Activated CD4-positive, alpha-beta T cell treated with anti-CD3 and anti-CD28 coated beads, Interleukin-2, amount 10 ng/mL, durations not matched to agents 7 days and 5 days (primary cell): ENCODE measurements around the gene RABGGTA. TPM values are rescaled to one million over a fixed set of nuclear protein-coding genes. Genes with fewer than 3 reads are reported as not detected.

Source experiments
- CTCF ChIA-PET: fragments of 350-600 bp; sonication (Branson Sonifier 250); formaldehyde crosslinking; loops from one replicate; lab custom pipeline; 2021; ENCODE audit warnings: antibody characterized with exemption; lab: Charles Lee
- POLR2A ChIA-PET: fragments of 350-600 bp; sonication (Branson Sonifier 250); formaldehyde crosslinking; loops from one replicate; lab custom pipeline; 2021; ENCODE audit warnings: antibody characterized with exemption; lab: Charles Lee
- DNase-seq: peaks from one replicate; pipeline ENCODE4 v3.0.0-alpha.2; 2020
- H3K27ac Mint-ChIP-seq: one replicate; pipeline ENCODE4 v1.8.0; 2021; ENCODE audit warnings: mild to moderate bottlenecking, moderate library complexity, mixed read lengths
- H3K27me3 Mint-ChIP-seq: one replicate; pipeline ENCODE4 v1.8.0; 2021; ENCODE audit warnings: mixed read lengths
- H3K36me3 Mint-ChIP-seq: one replicate; pipeline ENCODE4 v1.8.0; 2021; ENCODE audit warnings: low read depth, mixed read lengths
- H3K4me1 Mint-ChIP-seq: one replicate; pipeline ENCODE4 v1.8.0; 2021; ENCODE audit warnings: mixed read lengths
- H3K4me3 Mint-ChIP-seq: one replicate; pipeline ENCODE4 v1.8.0; 2021; ENCODE audit warnings: mild to moderate bottlenecking, moderate library complexity, mixed read lengths
- H3K9me3 Mint-ChIP-seq: one replicate; pipeline ENCODE4 v1.8.0; 2021; ENCODE audit warnings: mixed read lengths
- total RNA-seq, 2 experiments: library from RNA; stranded (reverse); gene quantifications; one replicate each; pipeline ENCODE4 v1.2.3, GENCODE V29; 2021

The RABGGTA gene
- total RNA-seq, 2 experiments from 2014 or later: 54.8 to 55.0 TPM

DNA sequence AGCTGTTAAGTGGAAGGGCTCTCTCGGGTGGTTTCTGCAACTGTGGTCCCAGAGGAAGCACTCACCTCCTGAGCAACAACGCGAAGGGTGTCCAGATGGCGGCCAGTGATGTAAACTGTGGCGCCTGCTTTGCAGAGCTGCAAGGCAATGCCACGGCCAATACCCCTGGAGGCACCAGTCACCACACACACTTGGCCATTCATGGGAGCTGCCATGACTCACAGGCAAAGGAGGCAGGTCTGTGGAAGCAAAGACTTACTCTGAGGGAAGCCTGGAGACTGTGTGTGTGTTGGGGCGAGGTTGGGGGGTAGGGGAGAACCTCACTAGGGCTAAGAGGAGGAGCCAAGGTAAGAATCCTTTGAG, 27.5 kb upstream of the RABGGTA start:
- ChIA-PET CTCF (interaction anchor here (0.6 to 8.7 kb wide), 13 partner anchors 9 to 137 kb away, joined by 3 to 111 read pairs (median 5); partner anchors contain the start of genes CIDEB, KHNYN, LTB4R and LTB4R2), POLR2A (no interaction called here)
- H3K27ac Mint-ChIP-seq: peak overlapping the region; percentile 93
- peaks cover 53% of the 10 kb centered on the region for H3K4me1 Mint-ChIP-seq
- peaks cover 42% of the 10 kb centered on the region for H3K36me3 Mint-ChIP-seq
- H3K4me3 Mint-ChIP-seq: peak overlapping the region; percentile 89
- DNase-seq: no peak
- no peaks in the 10 kb centered on the region for H3K9me3 Mint-ChIP-seq
- no peaks in the 10 kb centered on the region for H3K27me3 Mint-ChIP-seq

DNA sequence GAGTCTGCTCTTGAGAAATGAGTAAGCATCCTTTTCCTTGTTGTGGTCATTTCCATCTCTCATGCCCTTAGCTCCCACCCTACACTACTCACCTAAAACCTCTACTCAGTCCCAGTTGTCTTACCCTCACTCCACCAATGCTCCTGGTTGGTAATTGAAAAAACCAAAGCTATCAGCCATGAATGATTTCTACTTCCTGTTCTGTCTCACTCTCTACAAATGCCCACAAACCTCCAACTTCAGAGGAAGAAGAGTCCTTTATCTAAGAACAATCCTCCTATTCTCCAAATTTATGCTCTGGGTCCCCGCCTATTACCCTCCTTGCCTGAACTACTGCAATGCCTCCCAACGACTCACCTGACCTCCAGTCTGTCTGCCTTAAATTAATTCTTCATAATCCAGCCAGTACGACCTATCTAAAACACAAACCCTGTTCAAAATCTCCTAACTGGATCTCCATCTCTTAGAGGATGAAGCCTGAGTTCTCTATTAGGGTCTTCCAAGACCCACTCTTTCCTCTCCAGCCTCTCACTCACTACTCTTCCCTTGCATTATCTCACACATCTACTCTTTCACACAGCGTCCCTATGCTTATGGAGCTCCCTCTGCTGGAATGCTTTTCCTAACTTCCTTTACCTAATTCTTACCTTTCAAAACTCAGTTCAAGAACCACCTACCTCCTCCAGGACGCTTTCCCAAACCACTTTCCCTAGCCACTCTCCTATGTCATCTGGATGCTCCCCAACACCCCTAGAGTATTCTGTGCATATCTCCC, 26.0 kb upstream of the RABGGTA start:
- no peak for DNase-seq
- H3K27ac Mint-ChIP-seq: peak overlapping the region; percentile 84
- POLR2A ChIA-PET: interaction anchor here (0.6 to 1.9 kb wide), 2 partner anchors 55 to 88 kb away, joined by 5 to 10 read pairs; partner anchors contain the start of gene TINF2
- peaks cover 28% of the 10 kb centered on the region for H3K36me3 Mint-ChIP-seq
- peaks cover 53% of the 10 kb centered on the region for H3K4me1 Mint-ChIP-seq
- H3K9me3 Mint-ChIP-seq: no peaks in the 10 kb centered on the region
- H3K27me3 Mint-ChIP-seq: no peaks in the 10 kb centered on the region
- H3K4me3 Mint-ChIP-seq: peak overlapping the region; percentile 24
- CTCF ChIA-PET: interaction anchor here (0.6 to 8.7 kb wide), 27 partner anchors 7 to 139 kb away, joined by 3 to 111 read pairs (median 5); partner anchors contain the start of genes ADCY4, CIDEB, IPO4 and KHNYN

DNA sequence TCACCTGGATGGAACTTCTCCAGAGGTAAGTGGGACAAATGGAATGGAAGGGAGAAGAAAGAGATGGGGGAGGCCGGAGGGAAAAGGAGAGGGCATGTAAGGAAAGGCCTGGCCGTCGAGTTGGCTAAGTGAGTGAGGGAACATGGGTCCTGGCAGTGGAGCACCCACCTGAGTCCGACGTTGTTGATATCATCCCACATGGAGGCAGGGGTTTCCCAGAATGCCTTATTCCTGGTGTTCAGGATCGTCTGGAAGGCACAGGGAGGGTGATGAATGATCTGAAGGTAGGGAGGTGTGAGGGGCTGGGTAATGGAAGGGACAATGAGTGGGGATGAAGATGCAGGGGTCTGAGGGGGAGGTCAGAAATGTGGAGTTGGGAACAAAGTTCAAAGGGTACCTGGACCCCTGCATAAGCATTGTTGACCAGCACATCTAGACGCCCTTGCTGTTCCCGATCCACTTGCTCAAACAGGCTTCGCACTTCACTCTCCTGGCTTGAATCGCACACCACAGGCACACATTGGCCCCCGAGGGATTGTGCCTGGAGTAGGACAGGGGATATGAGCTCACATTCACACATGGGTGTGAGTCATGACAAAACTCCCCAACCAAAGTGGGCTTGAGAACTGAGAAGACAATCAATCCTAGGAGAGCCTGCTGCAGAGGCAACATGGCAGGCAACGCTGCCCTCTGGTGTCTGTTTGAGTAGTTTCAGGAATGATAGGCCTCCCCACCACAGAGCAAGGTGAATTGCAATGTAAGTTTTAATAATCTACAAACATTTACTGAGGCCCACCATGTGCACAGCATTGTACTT, 25.2 kb upstream of the RABGGTA start:
- Mint-ChIP-seq H3K4me1 (peaks cover 45% of the 10 kb centered on the region), H3K9me3 (no peaks in the 10 kb centered on the region), H3K27me3 (no peaks in the 10 kb centered on the region), H3K4me3 (no peak overlapping the region), H3K36me3 (peaks cover 23% of the 10 kb centered on the region), H3K27ac (peak overlapping the region; percentile 84)
- ChIA-PET CTCF (interaction anchor here (0.7 to 8.7 kb wide), 28 partner anchors 10 to 140 kb away, joined by 3 to 111 read pairs (median 6); partner anchors contain the start of genes ADCY4, CIDEB, IPO4 and KHNYN), POLR2A (interaction anchor here (1.9 kb wide), 1 partner anchor 54 kb away, joined by 10 read pairs; the partner anchor contains the start of gene TINF2)
- DNase-seq: peak; percentile 80

DNA sequence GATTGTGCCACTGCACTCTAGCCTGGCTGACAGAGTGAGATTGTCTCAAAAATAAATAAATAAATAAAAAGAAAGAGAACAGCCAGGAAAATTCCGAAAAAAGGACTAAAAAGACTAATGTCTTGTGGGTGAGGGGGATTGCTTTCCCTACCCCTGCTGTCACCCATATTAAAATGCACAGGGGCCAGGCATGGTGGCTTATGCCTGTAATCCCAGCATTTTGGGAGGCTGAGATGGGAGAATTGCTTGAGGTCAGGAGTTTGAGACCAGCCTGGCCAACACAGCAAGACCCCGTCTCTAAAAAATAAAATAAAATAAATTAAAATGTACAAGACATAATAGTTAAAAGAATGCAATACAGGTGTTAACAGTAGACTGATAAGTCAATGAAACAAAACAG, 22.1 kb upstream of the RABGGTA start:
- Mint-ChIP-seq H3K36me3 (peaks cover 37% of the 10 kb centered on the region), H3K4me3 (no peak overlapping the region), H3K4me1 (peaks cover 43% of the 10 kb centered on the region), H3K27ac (no peak overlapping the region), H3K9me3 (no peaks in the 10 kb centered on the region), H3K27me3 (no peaks in the 10 kb centered on the region)
- no peak for DNase-seq
- ChIA-PET CTCF (interaction anchor here (1.2 to 5.2 kb wide), 7 partner anchors 10 to 51 kb away, joined by 4 to 41 read pairs (median 24); partner anchors contain the start of genes CIDEB, LTB4R, LTB4R2 and RABGGTA), POLR2A (interaction anchor here (0.6 kb wide), 1 partner anchor 27 kb away, joined by 3 read pairs; no protein-coding TSS in a partner anchor)

DNA sequence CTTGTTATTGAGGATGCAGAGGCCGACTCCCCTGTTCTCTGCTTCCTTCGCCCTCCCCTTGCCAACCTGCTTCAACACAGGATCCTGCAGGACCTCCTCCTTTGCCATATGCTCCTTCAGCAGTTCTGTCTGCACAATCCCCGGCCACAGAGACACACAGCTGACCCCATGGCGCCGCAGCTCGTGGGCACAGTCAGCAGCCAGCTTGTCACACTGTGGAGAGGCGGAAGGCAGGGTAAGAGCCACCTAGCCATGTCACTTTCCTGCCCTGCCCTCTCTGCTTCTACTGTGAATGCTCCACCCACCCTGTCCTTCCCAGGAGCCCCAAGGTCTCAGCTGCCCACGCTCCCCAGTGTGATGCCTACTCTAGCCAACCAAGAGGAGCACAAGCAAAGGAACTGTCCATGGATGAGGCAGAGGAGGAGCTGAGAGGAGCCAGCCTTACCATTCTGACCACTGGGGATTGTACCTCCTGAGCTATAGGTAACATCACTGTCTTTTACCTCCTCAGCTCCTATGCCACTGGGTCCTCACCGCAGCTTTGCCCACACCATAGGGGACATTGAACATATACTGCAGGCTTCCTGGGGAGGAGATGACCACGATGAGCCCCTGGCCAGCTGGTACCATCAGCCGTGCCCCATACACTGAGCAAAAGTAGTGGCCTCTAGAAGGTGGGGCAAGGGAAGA, 20.9 kb upstream of the RABGGTA start:
- POLR2A ChIA-PET: no interaction called here
- Mint-ChIP-seq H3K9me3 (no peaks in the 10 kb centered on the region), H3K36me3 (peaks cover 38% of the 10 kb centered on the region), H3K4me3 (no peak overlapping the region), H3K27me3 (no peaks in the 10 kb centered on the region), H3K27ac (no peak overlapping the region), H3K4me1 (peaks cover 44% of the 10 kb centered on the region)
- CTCF ChIA-PET: interaction anchor here (1.2 to 5.2 kb wide), 10 partner anchors 9 to 50 kb away, joined by 4 to 41 read pairs (median 6); partner anchors contain the start of genes CIDEB, LTB4R, LTB4R2 and RABGGTA
- no peak for DNase-seq

DNA sequence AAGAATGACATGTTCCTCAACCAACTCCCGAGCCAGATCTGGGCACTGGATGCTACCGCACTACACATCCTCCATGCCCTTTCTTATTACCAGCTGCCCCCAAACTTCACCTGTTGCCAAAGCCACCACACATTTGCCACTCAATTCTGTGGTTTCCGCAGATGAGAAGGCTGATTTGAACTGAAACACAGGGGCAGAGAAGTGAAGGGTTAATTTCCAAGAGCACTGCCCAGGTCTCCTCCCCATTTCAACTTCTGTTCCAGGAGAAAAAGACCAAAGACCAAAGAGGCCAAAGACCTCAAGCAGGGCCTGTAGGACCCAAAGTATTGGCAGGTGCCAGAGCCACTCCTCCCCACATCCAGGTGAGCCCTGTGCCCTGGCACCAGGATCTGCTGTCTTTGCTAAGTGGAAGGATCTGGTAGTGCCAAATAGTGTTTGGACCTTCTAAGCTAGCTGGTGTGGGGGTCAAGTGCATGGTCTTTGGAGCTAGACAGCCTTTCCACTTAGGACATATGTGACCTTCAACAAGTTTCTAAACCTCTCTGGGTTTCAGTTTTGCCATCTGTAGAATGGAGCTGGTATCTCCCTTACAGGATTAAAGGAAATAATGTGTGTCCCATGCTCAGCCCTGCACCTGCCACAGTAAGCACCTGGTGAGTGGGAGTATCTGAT, 20.2 kb upstream of the RABGGTA start:
- Mint-ChIP-seq H3K4me1 (peaks cover 37% of the 10 kb centered on the region), H3K27me3 (no peaks in the 10 kb centered on the region), H3K4me3 (no peak overlapping the region), H3K27ac (no peak overlapping the region), H3K36me3 (peaks cover 36% of the 10 kb centered on the region), H3K9me3 (no peaks in the 10 kb centered on the region)
- ChIA-PET CTCF (interaction anchor here (1.4 to 5.2 kb wide), 9 partner anchors 8 to 49 kb away, joined by 4 to 41 read pairs (median 7); partner anchors contain the start of genes CIDEB, LTB4R, LTB4R2 and RABGGTA), POLR2A (no interaction called here)
- no peak for DNase-seq

DNA sequence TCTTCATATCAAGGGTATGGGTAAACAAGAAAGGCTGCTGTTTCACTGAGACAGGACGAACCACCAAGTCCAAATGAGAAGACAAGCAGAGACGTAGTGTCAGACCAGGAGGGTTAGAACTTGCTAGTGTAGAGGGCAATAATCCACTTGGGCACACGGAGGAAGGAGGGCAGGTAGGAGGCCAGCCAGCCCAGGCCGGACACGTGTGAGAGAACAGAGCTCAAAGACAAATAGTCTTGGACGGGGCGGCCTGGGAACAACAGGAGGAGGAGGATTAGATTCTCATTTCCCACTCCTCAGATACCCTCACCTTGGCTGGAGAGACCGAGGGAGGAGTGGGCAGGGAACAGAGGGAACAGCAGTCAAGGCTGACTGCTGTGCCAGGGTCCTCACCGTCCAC, 19.3 kb upstream of the RABGGTA start:
- Mint-ChIP-seq H3K36me3 (peaks cover 27% of the 10 kb centered on the region), H3K4me3 (no peak overlapping the region), H3K4me1 (peaks cover 28% of the 10 kb centered on the region)

DNA sequence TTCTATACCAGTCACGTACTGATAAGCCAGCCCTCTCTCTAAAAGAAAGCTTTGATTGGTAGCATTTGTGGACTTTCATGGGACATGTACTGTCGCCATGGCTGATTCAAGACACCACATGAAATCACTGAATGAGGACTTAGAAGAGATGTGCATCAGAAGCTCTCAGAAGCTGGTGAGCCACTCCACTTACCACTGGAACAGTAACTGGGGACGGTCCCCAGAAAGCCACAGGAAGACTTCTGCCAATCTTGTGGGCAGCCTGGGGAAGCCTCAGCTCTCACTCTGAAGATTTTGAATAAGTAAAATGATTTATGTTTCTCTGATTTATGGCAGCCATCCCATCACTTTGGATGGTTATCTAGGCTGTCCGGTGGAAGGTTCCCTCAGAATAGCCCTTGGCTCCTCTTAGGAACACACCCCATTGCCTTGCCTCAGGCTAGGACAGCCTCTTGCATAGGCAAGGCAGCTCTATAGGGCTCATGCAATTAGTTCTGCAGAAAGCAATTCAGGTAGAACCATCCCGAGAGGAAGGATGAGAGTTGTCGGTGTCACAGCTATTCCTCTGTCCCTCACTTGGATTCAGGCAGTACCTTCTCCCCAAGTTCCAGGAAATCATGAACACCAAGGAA, 18.4 kb upstream of the RABGGTA start:
- DNase-seq: peak; percentile 50
- Mint-ChIP-seq H3K36me3 (peaks cover 25% of the 10 kb centered on the region), H3K27ac (no peak overlapping the region), H3K4me1 (peaks cover 27% of the 10 kb centered on the region), H3K9me3 (no peaks in the 10 kb centered on the region), H3K4me3 (no peak overlapping the region), H3K27me3 (peaks cover 2% of the 10 kb centered on the region)
- POLR2A ChIA-PET: interaction anchor here (0.7 to 1.2 kb wide), 3 partner anchors 15 to 44 kb away, joined by 3 read pairs; partner anchors contain the start of gene RABGGTA
- CTCF ChIA-PET: interaction anchor here (0.9 to 5.2 kb wide), 14 partner anchors 9 to 199 kb away, joined by 3 to 41 read pairs (median 4); partner anchors contain the start of genes CIDEB, LTB4R, LTB4R2 and RABGGTA

More for the DNA sequence above, 19.3 kb upstream of the RABGGTA start:
- Mint-ChIP-seq H3K9me3 (no peaks in the 10 kb centered on the region), H3K27ac (no peak overlapping the region), H3K27me3 (peaks cover 2% of the 10 kb centered on the region)
- no peak for DNase-seq
- ChIA-PET CTCF (interaction anchor here (0.9 to 5.2 kb wide), 11 partner anchors 8 to 200 kb away, joined by 3 to 41 read pairs (median 6); partner anchors contain the start of genes CIDEB, LTB4R, LTB4R2 and RABGGTA), POLR2A (interaction anchor here (0.9 kb wide), 1 partner anchor 16 kb away, joined by 3 read pairs; no protein-coding TSS in a partner anchor)

DNA sequence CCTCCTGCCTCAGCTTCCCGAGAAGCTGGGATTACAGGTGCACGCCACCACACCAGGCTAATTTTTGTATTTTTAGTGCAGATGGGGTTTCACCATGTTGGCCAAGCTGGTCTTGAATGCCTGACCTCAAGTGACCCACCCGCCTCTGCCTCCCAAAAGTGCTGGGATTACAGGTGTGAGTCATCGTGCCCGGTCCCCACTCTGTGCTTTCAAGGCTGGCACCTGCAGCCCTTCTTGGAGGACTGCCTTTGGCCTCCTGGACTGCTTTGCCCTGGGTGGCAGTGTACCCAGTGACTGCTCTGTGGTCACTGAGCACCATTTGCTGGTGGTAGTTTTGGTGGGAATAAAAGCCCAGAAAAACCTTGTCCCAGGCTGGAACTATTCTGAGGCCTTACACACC, 15.6 kb upstream of the RABGGTA start:
- ChIA-PET POLR2A (no interaction called here), CTCF (interaction anchor here (1.0 to 2.9 kb wide), 3 partner anchors 10 to 49 kb away, joined by 3 to 11 read pairs (median 5); partner anchors contain the start of gene CIDEB)

DNA sequence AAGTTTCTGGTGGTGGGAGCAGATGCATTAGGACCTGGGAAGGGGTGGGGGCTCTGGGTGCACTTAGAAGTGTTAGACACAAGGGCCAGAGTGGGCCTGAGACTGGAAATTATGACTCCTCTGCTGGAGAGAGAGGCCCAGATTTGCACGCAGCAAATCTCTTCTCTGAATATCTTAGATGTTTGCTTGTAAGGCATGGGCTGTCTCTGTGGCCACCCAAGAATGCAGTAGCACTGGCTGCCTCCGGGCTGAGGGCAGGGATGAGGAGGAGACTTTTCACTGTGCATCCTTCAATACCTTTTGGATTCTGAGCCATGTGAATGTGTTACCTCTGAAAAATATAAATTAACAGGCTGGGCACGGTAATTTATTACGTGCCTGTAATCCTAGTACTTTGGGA, 14.0 kb upstream of the RABGGTA start:
- DNase-seq: no peak
- CTCF ChIA-PET: interaction anchor here (1.8 to 3.4 kb wide), 3 partner anchors 12 to 20 kb away, joined by 4 to 23 read pairs (median 11); partner anchors contain the start of gene RABGGTA
- Mint-ChIP-seq H3K4me1 (peaks cover 23% of the 10 kb centered on the region), H3K4me3 (no peak overlapping the region), H3K27me3 (peaks cover 5% of the 10 kb centered on the region), H3K27ac (no peak overlapping the region), H3K9me3 (no peaks in the 10 kb centered on the region), H3K36me3 (peaks cover 7% of the 10 kb centered on the region)
- POLR2A ChIA-PET: no interaction called here

More for the DNA sequence above, 15.6 kb upstream of the RABGGTA start:
- Mint-ChIP-seq H3K4me1 (peaks cover 27% of the 10 kb centered on the region), H3K27me3 (peaks cover 2% of the 10 kb centered on the region), H3K9me3 (no peaks in the 10 kb centered on the region), H3K36me3 (peaks cover 20% of the 10 kb centered on the region), H3K27ac (no peak overlapping the region), H3K4me3 (no peak overlapping the region)
- no peak for DNase-seq
